SU-DHL-6 (cell line): ENCODE data around the gene ZNF273.

Source experiments
- CTCF ChIP-seq: fragments of 200-600 bp; sonication (generic); IDR thresholded peaks from one replicate; pipeline ENCODE4 v1.5.1; 2017; ENCODE audit warnings: antibody characterized with exemption, mild to moderate bottlenecking, low read length, moderate library complexity; ENCODE audit not compliant: insufficient read depth, poor library complexity, severe bottlenecking
- EZH2phosphoT487 ChIP-seq: fragments of 200-600 bp; sonication (generic), shearing (Covaris generic); conservative IDR thresholded peaks from 2 replicates; pipeline ENCODE4 v1.6.1; 2018; ENCODE audit warnings: mild to moderate bottlenecking, antibody characterized with exemption, low read length, moderate library complexity, mixed read lengths

- no peak for TF ChIP-seq CTCF
- TF ChIP-seq EZH2phosphoT487 = no peak
Observed at GRCh38 chr7:64868499-64868898, 34.6 kb upstream of the ZNF273 start.
